HCT116 (cell line): ENCODE data around the gene UBE2J2. TPM values are rescaled to one million over a fixed set of nuclear protein-coding genes. Genes with fewer than 3 reads are reported as not detected.
A peak's percentile ranks its signal among the peaks of the same experiment; 100 is the strongest.

ENCODE experiments used
- ATAC-seq: fragments of 200-7000 bp; cut with Tn5 transposase; 2 replicates; pipeline ENCODE4 v1.9.1; 2020; ENCODE audit warnings: mild to moderate bottlenecking, moderate library complexity
- BruUV-seq: library from RNA; stranded (reverse); fragments of 400-500 nt; replicated peaks from 2 replicates; lab custom pipeline; 2021; lab: Mats Ljungman, UMichigan
- CTCF ChIA-PET: fragments of 300-600 bp; sonication (Branson Sonifier 250); formaldehyde crosslinking; loops from one replicate; lab custom pipeline; 2021; ENCODE audit warnings: antibody characterized with exemption; lab: Charles Lee
- POLR2A ChIA-PET: fragments of 300-600, 350-600 bp; sonication (Branson Sonifier 250); formaldehyde crosslinking; loops from one replicate; lab custom pipeline; 2021; ENCODE audit warnings: antibody characterized with exemption; lab: Charles Lee
- RAD21 ChIA-PET, 2 experiments: fragments of 300-600 bp; sonication (Branson Sonifier 250); formaldehyde crosslinking; loops; one replicate each; lab custom pipeline; 2023; ENCODE audit warnings: low total read pairs in 2 of 2; ENCODE audit not compliant: uncharacterized antibody in 2 of 2, unreplicated experiment in 2 of 2, low non-redundant PET in 1 of 2; lab: Charles Lee
- DNase-seq: peaks from one replicate; pipeline ENCODE4 v3.0.0-alpha.2; 2010; ENCODE audit warnings: low read depth, low spot score
- H2AFZ ChIP-seq: fragments of 200-600 bp; shearing (Covaris generic), sonication (generic); 2 replicates; pipeline ENCODE4 v1.6.1; 2017; ENCODE audit warnings: low read depth, mixed run types, mixed read lengths, antibody characterized with exemption, low read length; ENCODE audit not compliant: poor library complexity, severe bottlenecking
- H3K27ac ChIP-seq: 2 replicates; pipeline ENCODE4 v1.5.1; 2012; ENCODE audit warnings: low read depth, low read length
- H3K27me3 ChIP-seq: fragments of 200-600 bp; sonication (generic); 2 replicates; pipeline ENCODE4 v1.6.1; 2016; ENCODE audit warnings: mixed run types, low read length, mixed read lengths; ENCODE audit not compliant: insufficient read depth
- H3K36me3 ChIP-seq, 2 experiments: fragments of 200-500 bp in 1 of 2; fragments of 200-600 bp in 1 of 2; sonication (Bioruptor generic) in 1 of 2; sonication (generic) in 1 of 2; 2 replicates each; pipeline versions ENCODE4 v1.5.1 to v1.6.1; 2014 to 2016; ENCODE audit warnings: low read length in 2 of 2, inconsistent platforms in 1 of 2, mixed read lengths in 1 of 2, mixed run types in 1 of 2; ENCODE audit not compliant: insufficient read depth in 2 of 2, control insufficient read depth in 1 of 2
- H3K4me1 ChIP-seq, 2 experiments: fragments of 200-600 bp in 1 of 2; sonication (generic) in 1 of 2; 2 replicates each; pipeline versions ENCODE4 v1.5.1 to v1.6.1; 2012 to 2017; ENCODE audit warnings: low read length in 2 of 2, inconsistent platforms in 1 of 2, mild to moderate bottlenecking in 1 of 2, mixed read lengths in 1 of 2, mixed run types in 1 of 2, moderate library complexity in 1 of 2; ENCODE audit not compliant: insufficient read depth in 2 of 2, control insufficient read depth in 1 of 2
- H3K4me2 ChIP-seq: fragments of 200-600 bp; sonication (generic); 2 replicates; pipeline ENCODE4 v1.6.1; 2017; ENCODE audit warnings: mixed run types, low read length, mixed read lengths
- H3K4me3 ChIP-seq, 2 experiments: fragments of 200-600 bp in 1 of 2; sonication (generic) in 1 of 2; replicated peaks in 1 of 2; 2 replicates each; pipeline ENCODE4 v1.5.1; 2011 to 2016; ENCODE audit warnings: low read length in 2 of 2, control low read depth in 1 of 2, low read depth in 1 of 2, mild to moderate bottlenecking in 1 of 2, mixed read lengths in 1 of 2, mixed run types in 1 of 2
- H3K79me2 ChIP-seq: fragments of 200-600 bp; sonication (generic); 2 replicates; pipeline ENCODE4 v1.6.1; 2017; ENCODE audit warnings: mild to moderate bottlenecking, mixed run types, low read length, moderate library complexity, mixed read lengths; ENCODE audit not compliant: insufficient read depth
- H3K9ac ChIP-seq: fragments of 200-600 bp; sonication (generic); 2 replicates; pipeline ENCODE4 v1.6.1; 2016; ENCODE audit warnings: low read length, mixed read lengths
- H3K9me2 ChIP-seq: fragments of 200-600 bp; sonication (generic), shearing (Covaris generic); 2 replicates; pipeline ENCODE4 v1.6.1; 2017; ENCODE audit warnings: mixed run types, mild to moderate bottlenecking, moderate library complexity; ENCODE audit not compliant: insufficient read depth
- H3K9me3 ChIP-seq, 2 experiments: fragments of 200-500 bp in 1 of 2; fragments of 200-600 bp in 1 of 2; sonication (Bioruptor generic) in 1 of 2; sonication (generic) in 1 of 2; 2 replicates each; pipeline ENCODE4 v1.6.1; 2014 to 2017; ENCODE audit warnings: low read length in 2 of 2, mixed read lengths in 2 of 2, inconsistent platforms in 1 of 2, low read depth in 1 of 2, mild to moderate bottlenecking in 1 of 2, mixed run types in 1 of 2, moderate library complexity in 1 of 2; ENCODE audit not compliant: control insufficient read depth in 1 of 2, insufficient read depth in 1 of 2
- H4K20me1 ChIP-seq: fragments of 200-600 bp; sonication (generic), shearing (Covaris generic); 2 replicates; pipeline ENCODE4 v1.6.1; 2017; ENCODE audit warnings: mixed run types, mild to moderate bottlenecking, moderate library complexity; ENCODE audit not compliant: insufficient read depth
- ATF3 ChIP-seq: IDR thresholded peaks from 2 replicates; pipeline ENCODE4 v1.6.1; 2012
- CBX3 ChIP-seq: IDR thresholded peaks from 2 replicates; pipeline ENCODE4 v1.6.1; 2012; ENCODE audit warnings: low read depth
- CEBPB ChIP-seq: IDR thresholded peaks from 2 replicates; pipeline ENCODE4 v1.6.1; 2012; ENCODE audit warnings: low read depth
- CTCF ChIP-seq, 3 experiments: fragments of 200-600 bp in 1 of 3; sonication (generic) in 1 of 3; IDR thresholded peaks in 2 of 3; conservative IDR thresholded peaks in 1 of 3; 2 replicates each; pipeline ENCODE4 v1.5.1; 2012 to 2017; ENCODE audit warnings: low read depth in 2 of 3, low read length in 2 of 3, antibody characterized with exemption in 1 of 3, borderline replicate concordance in 1 of 3, control low read depth in 1 of 3, mild to moderate bottlenecking in 1 of 3, mixed read lengths in 1 of 3, mixed run types in 1 of 3, moderate library complexity in 1 of 3; ENCODE audit not compliant: insufficient read depth in 1 of 3
- EGR1 ChIP-seq: IDR thresholded peaks from 2 replicates; pipeline ENCODE4 v1.6.1; 2012; ENCODE audit warnings: low read depth
- ELF1 ChIP-seq: IDR thresholded peaks from 2 replicates; pipeline ENCODE4 v1.6.1; 2012; ENCODE audit warnings: low read depth, borderline replicate concordance
- EZH2 ChIP-seq: fragments of 200-600 bp; sonication (generic); IDR thresholded peaks from 2 replicates; pipeline ENCODE4 v1.6.1; 2017; ENCODE audit warnings: antibody characterized with exemption, mixed run types
- EZH2phosphoT487 ChIP-seq: fragments of 200-600 bp; IDR thresholded peaks from 2 replicates; pipeline ENCODE4 v1.6.1; 2018; ENCODE audit warnings: antibody characterized with exemption, borderline replicate concordance
- FOSL1 ChIP-seq: IDR thresholded peaks from 2 replicates; pipeline ENCODE4 v1.6.1; 2012; ENCODE audit warnings: low read depth
- MAX ChIP-seq: IDR thresholded peaks from 2 replicates; pipeline ENCODE4 v1.6.1; 2012
- POLR2A ChIP-seq: IDR thresholded peaks from 2 replicates; pipeline ENCODE4 v1.7.0; 2011; ENCODE audit warnings: borderline replicate concordance; ENCODE audit not compliant: insufficient read depth, insufficient read length; ENCODE audit errors: extremely low read depth
- RAD21 ChIP-seq: IDR thresholded peaks from 2 replicates; pipeline ENCODE4 v1.6.1; 2012; ENCODE audit warnings: low read depth, mild to moderate bottlenecking
- REST ChIP-seq: IDR thresholded peaks from 2 replicates; pipeline ENCODE4 v1.6.1; 2012; ENCODE audit warnings: low read depth
- SIN3A ChIP-seq: IDR thresholded peaks from 2 replicates; pipeline ENCODE4 v1.6.1; 2012; ENCODE audit warnings: low read depth
- SP1 ChIP-seq: IDR thresholded peaks from 2 replicates; pipeline ENCODE4 v1.6.1; 2012; ENCODE audit warnings: low read depth
- TCF7L2 ChIP-seq: IDR thresholded peaks from 2 replicates; pipeline ENCODE4 v1.7.0; 2011; ENCODE audit warnings: borderline replicate concordance, inconsistent platforms; ENCODE audit not compliant: insufficient read depth, insufficient read length; ENCODE audit errors: extremely low read depth
- YY1 ChIP-seq: IDR thresholded peaks from 2 replicates; pipeline ENCODE4 v1.6.1; 2011; ENCODE audit warnings: low read length, low read depth, moderate library complexity, mild to moderate bottlenecking; ENCODE audit not compliant: insufficient replicate concordance; ENCODE audit errors: extremely low read depth
- ZBTB33 ChIP-seq: IDR thresholded peaks from 2 replicates; pipeline ENCODE4 v1.6.1; 2011; ENCODE audit warnings: mild to moderate bottlenecking, low read length, moderate library complexity; ENCODE audit not compliant: insufficient replicate concordance; ENCODE audit errors: extremely low read depth
- ZFX ChIP-seq: fragments of 450-650 bp; IDR thresholded peaks from 2 replicates; pipeline ENCODE4 v1.6.1; 2017
- ZNF274 ChIP-seq: fragments of 200-500 bp; sonication (Bioruptor generic); IDR thresholded peaks from 2 replicates; pipeline ENCODE4 v1.6.1; 2014; ENCODE audit warnings: mild to moderate bottlenecking, low read depth, low read length, inconsistent platforms
- intact Hi-C: fragments of 100-400 bp; cut with micrococcal nuclease; formaldehyde crosslinking; loops from 2 replicates; pipeline ENCODE4 v1.10.0; 2022
- total RNA-seq: library from RNA; stranded (reverse); gene quantifications from one replicate; pipeline ENCODE4 v1.2.1, GENCODE V29; 2021; ENCODE audit not compliant: unreplicated experiment

UBE2J2 gene
- total RNA-seq, 1 experiment from 2014 or later, result 67.7 TPM

GRCh38 chr1:1225913-1226312 is 47.7 kb downstream of the UBE2J2 start:
- no peak for DNase-seq
- Histone ChIP-seq H4K20me1 (no peaks in the 10 kb centered on the region), H3K4me3 (no peak overlapping the region), H3K4me2 (no peak overlapping the region), H3K9ac (no peak overlapping the region), H3K36me3 (peaks cover 25 to 30% of the 10 kb centered on the region in 2 experiments), H3K4me1 (peaks cover 3 to 11% of the 10 kb centered on the region in 2 experiments; a peak in 1 of 4 replicates), H3K9me3 (no peaks in the 10 kb centered on the region), H3K79me2 (peaks cover 76% of the 10 kb centered on the region), H3K27ac (peak overlapping the region; percentile 18; the same call in 1 of the 2 replicates), H3K9me2 (no peaks in the 10 kb centered on the region), H3K27me3 (no peaks in the 10 kb centered on the region), H2AFZ (no peak overlapping the region)
- ChIA-PET POLR2A (no interaction called here), CTCF (no interaction called here), RAD21 (no interaction called here)
- BruUV-seq, result no TSS peak
- no peak for ATAC-seq
- TF ChIP-seq YY1 (no peak), ZFX (no peak), EZH2 (no peak), POLR2A (no peak), SIN3A (no peak), SP1 (no peak), FOSL1 (no peak), ATF3 (no peak), CBX3 (no peak), CEBPB (no peak), RAD21 (no peak), MAX (no peak), ZBTB33 (no peak), EGR1 (no peak), EZH2phosphoT487 (no peak), CTCF (IDR thresholded peaks at IDR 0.05 in 2 of 3, conservative IDR thresholded peaks at IDR 0.05 in 1 of 3; ENCODE audit: borderline replicate concordance in 1 of 3, insufficient read depth in 1 of 3, low read depth in 2 of 3, low read length in 2 of 3) (no peak), ELF1 (no peak), REST (no peak), ZNF274 (no peak), TCF7L2 (no peak)
- intact Hi-C loops, result no loop called here
